Gastrocnemius medialis (tissue), 4 donors: ENCODE data around the gene SLC24A2.

Experiments used
- CTCF ChIP-seq, 5 experiments: fragments of 450-650 bp in 3 of 5; fragments of 200-600 bp in 2 of 5; sonication (generic) in 2 of 5; IDR thresholded peaks in 4 of 5; conservative IDR thresholded peaks in 1 of 5; 1 replicate in 4 of 5; 2 replicates in 1 of 5; pipeline ENCODE4 v1.5.1; 2016 to 2019; ENCODE audit warnings: antibody characterized with exemption in 5 of 5, mild to moderate bottlenecking in 3 of 5, moderate library complexity in 3 of 5
- POLR2A ChIP-seq, 2 donors: fragments of 450-650 bp; IDR thresholded peaks; one replicate each; pipeline ENCODE4 v1.6.1; 2017; ENCODE audit warnings: antibody characterized with exemption in 2 of 2, mild to moderate bottlenecking in 2 of 2, moderate library complexity in 2 of 2

- no peak for TF ChIP-seq POLR2A (IDR thresholded peaks at IDR 0.05)
- TF ChIP-seq CTCF (IDR thresholded peaks at IDR 0.05 in 4 of 5, conservative IDR thresholded peaks at IDR 0.05 in 1 of 5) = no peak
Measured at GRCh38 chr9:19804431-19804830, 15.6 kb upstream of the SLC24A2 start.
